Memory B cell (primary cell): ENCODE results near the gene BTBD3.

ENCODE experiments used
- ATAC-seq: fragments of 150-1000 bp; cut with Tn5 transposase; 2 replicates; pipeline ENCODE4 v1.10.0; 2021; ENCODE audit warnings: low read depth, mild to moderate bottlenecking, moderate library complexity
- DNase-seq, 2 donors: peaks; one replicate each; pipeline ENCODE4 v3.0.0; 2022; ENCODE audit warnings: low spot score in 2 of 2
- H3K27ac Mint-ChIP-seq: one replicate; pipeline ENCODE4 v1.8.0; 2022; ENCODE audit warnings: mild to moderate bottlenecking, moderate library complexity, mixed read lengths
- H3K27me3 Mint-ChIP-seq: one replicate; pipeline ENCODE4 v1.8.0; 2022; ENCODE audit warnings: mixed read lengths
- H3K36me3 Mint-ChIP-seq: one replicate; pipeline ENCODE4 v1.8.0; 2022; ENCODE audit warnings: mild to moderate bottlenecking, mixed read lengths
- H3K4me1 Mint-ChIP-seq: one replicate; pipeline ENCODE4 v1.8.0; 2022; ENCODE audit warnings: mixed read lengths
- H3K4me3 Mint-ChIP-seq: one replicate; pipeline ENCODE4 v1.8.0; 2022; ENCODE audit warnings: mild to moderate bottlenecking, moderate library complexity, mixed read lengths
- H3K9me3 Mint-ChIP-seq: one replicate; pipeline ENCODE4 v1.8.0; 2022; ENCODE audit warnings: mixed read lengths

BTBD3 gene

DNA sequence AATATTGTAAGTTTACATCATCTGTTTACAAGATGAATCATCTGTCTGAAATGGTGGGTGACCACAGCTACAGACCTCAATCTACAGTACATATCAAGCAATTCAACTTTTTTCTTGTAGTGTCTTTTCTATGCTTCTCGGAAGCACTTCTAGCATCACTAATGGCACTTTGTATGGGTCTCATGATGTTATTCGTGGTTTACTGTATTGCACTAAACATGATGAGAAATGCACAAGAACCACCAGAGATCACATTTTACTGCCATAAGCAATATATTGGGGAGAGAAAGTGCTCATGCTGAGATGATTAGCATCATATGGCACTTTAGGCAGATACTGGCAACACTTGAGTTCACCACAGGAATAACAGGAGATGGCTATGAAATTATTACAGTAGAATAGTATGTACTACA lies 15.4 kb upstream of the BTBD3 start:
- H3K4me1 Mint-ChIP-seq, result no peaks in the 10 kb centered on the region
- DNase-seq, result no peak
- peaks cover 1% of the 10 kb centered on the region for H3K9me3 Mint-ChIP-seq

DNA sequence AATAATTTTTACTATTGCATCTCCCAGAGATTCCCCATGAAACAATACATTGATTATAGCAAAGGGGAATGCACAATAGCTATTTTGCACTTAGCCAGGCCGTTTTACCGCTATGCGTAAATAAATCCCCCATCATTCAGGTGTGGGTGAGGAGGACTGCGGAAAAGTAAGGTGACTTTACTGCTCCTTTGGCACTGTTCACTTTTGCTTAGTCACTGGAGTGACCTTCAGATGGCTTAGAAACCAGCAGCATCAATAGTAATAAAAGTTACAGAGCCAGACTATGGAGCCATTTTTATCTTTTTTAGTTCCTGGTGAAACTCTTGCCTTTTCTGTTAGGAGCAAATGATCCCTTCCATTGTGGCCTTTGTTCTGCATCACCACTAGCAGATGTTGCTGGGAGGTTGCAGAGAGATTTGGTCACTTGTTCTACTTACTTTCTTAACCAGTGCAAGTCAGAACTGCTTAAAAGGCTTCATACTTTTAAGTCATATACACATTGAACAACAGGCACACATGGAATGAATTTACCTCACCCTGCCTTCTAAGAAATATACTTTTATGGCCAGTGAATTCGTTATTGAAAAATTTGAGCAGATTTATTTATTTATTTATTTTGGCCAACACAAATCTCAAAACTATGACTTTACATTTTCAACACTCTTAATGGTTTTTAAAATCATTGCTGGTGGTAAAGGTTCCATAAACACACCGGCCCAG lies 12.1 kb upstream of the BTBD3 start:
- H3K27ac Mint-ChIP-seq, result no peak overlapping the region
- H3K27me3 Mint-ChIP-seq, result no peaks in the 10 kb centered on the region
- H3K4me3 Mint-ChIP-seq, result no peak overlapping the region
- no peak for DNase-seq
- H3K9me3 Mint-ChIP-seq, result peaks cover 4% of the 10 kb centered on the region
- no peak for ATAC-seq
- H3K36me3 Mint-ChIP-seq, result no peaks in the 10 kb centered on the region
- H3K4me1 Mint-ChIP-seq, result no peaks in the 10 kb centered on the region

More for the DNA sequence above, 15.4 kb upstream of the BTBD3 start:
- no peak for ATAC-seq
- H3K36me3 Mint-ChIP-seq, result no peaks in the 10 kb centered on the region
- no peak overlapping the region for H3K27ac Mint-ChIP-seq
- no peak overlapping the region for H3K4me3 Mint-ChIP-seq
- H3K27me3 Mint-ChIP-seq, result no peaks in the 10 kb centered on the region

DNA sequence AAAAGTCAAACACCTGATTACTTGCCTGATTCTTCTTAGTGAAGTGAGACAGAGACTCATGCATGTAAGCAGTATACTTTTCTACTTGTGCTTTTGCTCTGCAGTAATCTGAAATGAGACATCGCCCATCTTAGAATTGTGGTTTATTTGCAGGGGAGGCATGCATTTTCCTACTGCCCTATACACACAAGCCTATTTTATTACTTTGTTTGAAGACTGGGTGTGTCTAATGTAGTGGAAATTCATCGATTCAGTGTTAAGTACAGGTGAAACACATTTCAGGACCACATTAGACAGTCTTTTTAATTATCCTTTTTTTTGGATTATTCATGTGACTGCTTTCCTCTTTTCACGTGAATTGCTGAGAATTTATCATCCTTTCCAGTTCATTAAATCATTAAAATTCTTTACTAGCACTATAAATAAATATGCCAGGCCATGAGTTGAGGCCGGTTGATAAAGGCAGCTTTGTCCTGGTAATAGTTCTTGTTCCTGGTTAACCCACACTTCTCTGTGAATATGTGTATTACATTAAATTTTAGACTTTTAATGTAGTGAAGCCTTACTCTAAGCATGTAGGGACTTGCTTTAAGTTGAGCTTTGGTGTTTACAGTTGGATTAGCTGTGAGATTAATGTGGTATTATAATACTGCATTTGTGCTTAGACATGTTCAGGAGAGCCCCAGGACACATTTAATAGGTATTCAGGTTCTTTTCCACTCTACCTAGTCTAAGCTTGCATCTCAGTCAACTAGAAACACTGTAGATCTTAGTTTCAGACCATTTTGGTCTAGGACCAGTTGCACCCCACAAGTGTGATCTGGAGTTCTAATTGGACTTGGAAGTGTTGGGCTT lies 10.8 kb upstream of the BTBD3 start:
- H3K9me3 Mint-ChIP-seq, result peaks cover 4% of the 10 kb centered on the region
- ATAC-seq (no peak), DNase-seq (no peak)
- H3K4me3 Mint-ChIP-seq, result no peak overlapping the region
- no peaks in the 10 kb centered on the region for H3K36me3 Mint-ChIP-seq
- no peaks in the 10 kb centered on the region for H3K27me3 Mint-ChIP-seq
- H3K4me1 Mint-ChIP-seq, result no peaks in the 10 kb centered on the region
- H3K27ac Mint-ChIP-seq, result no peak overlapping the region

DNA sequence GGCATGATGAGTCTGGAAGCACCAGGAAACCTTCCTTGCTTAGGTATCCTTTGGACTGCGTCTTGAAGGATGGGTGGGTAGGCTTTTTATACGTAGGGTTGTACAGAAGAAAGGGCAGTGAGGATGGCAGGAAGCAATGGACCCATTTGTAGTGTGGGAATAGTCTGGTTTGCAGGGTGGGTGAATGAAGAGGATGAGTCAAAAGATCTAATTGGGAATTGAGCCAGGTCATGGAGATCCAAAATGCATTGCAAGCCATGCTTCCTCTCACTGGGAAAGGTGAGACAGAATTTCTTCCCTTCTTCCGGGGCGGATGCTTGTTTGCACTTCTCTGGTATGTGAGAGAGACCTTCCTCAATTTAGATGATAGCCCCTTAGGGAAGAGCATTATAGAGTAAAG lies 10.1 kb upstream of the BTBD3 start:
- Mint-ChIP-seq H3K4me1 (no peaks in the 10 kb centered on the region), H3K36me3 (no peaks in the 10 kb centered on the region), H3K9me3 (peaks cover 4% of the 10 kb centered on the region), H3K27ac (no peak overlapping the region), H3K27me3 (no peaks in the 10 kb centered on the region), H3K4me3 (no peak overlapping the region)
- DNase-seq (no peak), ATAC-seq (no peak)

DNA sequence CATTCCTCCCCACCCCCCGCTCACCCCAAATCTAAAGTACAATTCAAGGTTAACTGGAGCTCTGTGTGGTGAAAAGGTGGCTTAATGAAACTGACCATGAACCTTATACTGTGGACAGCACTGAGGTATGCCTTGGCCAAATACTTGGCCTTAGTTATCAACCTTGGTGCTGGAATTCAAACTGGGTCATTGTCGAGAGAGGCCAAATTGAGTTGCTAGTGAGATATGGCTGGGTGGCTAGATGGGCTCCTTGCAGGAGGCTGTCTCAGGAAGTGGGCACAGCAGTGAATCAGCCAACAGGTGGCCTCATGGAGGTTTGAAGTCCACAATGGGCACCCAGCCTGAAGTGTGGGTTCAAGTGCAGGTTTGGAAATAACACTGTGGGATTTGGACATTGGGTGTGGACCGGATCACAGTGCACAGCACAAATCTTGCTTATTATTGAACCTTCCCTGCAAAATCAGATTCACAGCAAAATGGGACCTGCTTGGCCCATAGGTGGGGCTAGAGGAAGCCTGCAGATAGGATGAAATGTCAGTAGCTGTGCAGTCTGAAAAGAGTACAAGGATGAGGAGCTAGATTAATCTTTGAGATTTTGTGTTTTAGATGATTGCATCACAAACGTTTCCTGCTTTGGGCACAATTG lies 5.6 kb upstream of the BTBD3 start:
- Mint-ChIP-seq H3K9me3 (peaks cover 4% of the 10 kb centered on the region), H3K27ac (no peak overlapping the region), H3K36me3 (no peaks in the 10 kb centered on the region), H3K4me1 (no peaks in the 10 kb centered on the region), H3K27me3 (no peaks in the 10 kb centered on the region), H3K4me3 (no peak overlapping the region)
- DNase-seq (no peak), ATAC-seq (no peak)

DNA sequence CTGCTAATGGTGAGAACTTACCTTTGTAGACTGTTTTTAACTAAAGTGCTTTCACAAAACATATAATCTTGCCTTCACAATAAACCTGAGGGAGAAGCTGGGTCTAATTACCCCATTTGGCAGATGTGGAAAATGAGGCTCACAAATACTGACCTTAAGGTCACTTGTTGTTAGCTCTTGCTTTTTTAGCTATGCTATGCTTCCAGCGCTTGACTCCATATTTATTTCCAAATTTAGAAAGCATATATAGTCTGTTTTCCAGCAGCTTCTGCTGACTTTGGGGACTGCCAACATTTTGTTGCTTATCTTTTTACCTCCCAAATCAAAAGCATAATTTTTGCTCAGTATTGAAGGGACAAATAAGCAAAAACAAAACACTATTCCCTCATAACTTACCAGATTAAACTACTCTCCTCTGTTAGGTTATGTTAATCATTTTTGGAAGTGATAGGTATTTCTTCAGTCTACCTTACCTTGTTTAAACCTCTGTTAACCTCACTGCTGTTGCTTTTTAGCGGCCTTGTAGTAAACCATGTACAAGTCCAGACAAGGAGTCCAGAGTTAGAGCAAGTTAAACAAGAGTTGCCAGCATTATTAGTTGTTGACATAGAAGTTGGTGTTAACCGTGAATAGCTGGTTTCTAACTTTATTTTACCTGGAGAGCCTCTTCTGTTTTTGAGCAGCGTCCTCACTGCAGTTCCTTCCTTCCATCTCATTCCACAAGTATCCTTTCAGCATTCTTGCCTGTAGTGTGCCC lies 4.9 kb upstream of the BTBD3 start:
- Mint-ChIP-seq H3K4me1 (no peaks in the 10 kb centered on the region), H3K4me3 (no peak overlapping the region), H3K36me3 (no peaks in the 10 kb centered on the region), H3K27ac (no peak overlapping the region), H3K27me3 (no peaks in the 10 kb centered on the region), H3K9me3 (no peaks in the 10 kb centered on the region)
- no peak for DNase-seq
- ATAC-seq, result no peak

DNA sequence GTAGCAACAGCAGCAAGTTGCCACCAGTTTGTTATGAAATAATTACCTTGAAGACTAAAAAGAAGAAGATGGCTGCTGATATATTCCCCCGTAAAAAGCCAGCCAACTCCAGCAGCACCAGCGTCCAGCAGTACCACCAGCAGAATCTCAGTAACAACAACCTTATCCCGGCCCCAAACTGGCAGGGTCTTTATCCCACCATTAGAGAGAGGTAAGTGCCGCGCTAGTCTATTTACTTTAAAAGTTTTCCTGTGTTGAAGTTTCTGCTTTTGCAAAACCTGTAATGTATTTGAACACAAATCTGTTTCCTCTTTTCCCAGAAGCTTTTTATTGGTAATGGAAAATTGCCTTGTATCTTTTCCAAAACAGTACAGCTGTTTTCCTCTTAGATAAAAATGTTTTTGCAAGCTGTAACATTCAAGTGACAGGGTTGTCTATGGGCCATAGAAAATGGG lies 725 bp downstream of the BTBD3 start:
- Mint-ChIP-seq H3K4me3 (no peak overlapping the region), H3K27me3 (no peaks in the 10 kb centered on the region), H3K9me3 (no peaks in the 10 kb centered on the region), H3K4me1 (no peaks in the 10 kb centered on the region), H3K36me3 (no peaks in the 10 kb centered on the region), H3K27ac (no peak overlapping the region)
- ATAC-seq, result no peak
- DNase-seq, result no peak

DNA sequence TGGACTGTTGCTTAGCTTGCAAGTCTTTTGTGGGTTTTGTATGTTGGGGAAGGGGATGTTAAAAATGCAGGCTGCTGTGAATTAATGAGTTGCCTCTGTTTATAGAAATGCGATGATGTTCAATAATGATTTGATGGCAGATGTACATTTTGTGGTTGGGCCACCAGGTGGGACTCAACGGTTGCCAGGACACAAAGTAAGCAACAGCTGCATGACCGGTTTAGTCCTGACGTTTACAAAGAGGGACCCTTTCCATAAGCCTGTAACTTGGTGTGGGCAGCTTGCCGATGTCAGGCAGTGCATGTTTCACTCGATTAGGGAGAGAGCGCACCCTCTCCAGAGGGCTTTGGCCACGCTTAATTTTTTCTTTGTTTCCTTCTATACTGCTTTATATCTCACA lies 1.3 kb downstream of the BTBD3 start:
- Mint-ChIP-seq H3K4me1 (no peaks in the 10 kb centered on the region), H3K4me3 (no peak overlapping the region), H3K36me3 (no peaks in the 10 kb centered on the region), H3K9me3 (no peaks in the 10 kb centered on the region), H3K27me3 (no peaks in the 10 kb centered on the region), H3K27ac (no peak overlapping the region)
- DNase-seq, result no peak
- ATAC-seq, result no peak

DNA sequence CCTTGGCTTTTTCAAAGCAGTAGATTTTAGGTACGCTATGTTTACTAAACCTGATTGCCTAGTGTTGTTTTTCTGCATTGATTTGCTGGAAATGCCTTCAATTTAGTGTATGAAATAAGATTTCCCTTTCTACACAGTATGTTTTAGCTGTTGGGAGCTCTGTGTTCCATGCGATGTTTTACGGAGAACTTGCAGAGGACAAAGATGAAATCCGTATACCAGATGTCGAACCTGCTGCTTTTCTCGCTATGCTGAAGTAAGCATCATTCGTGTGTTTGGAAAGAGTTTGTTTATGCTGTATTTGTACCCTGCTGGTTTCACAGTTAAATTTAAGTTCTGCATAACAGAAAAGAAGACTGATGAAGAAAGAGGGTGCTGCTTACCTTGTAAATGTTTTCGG lies 1.9 kb downstream of the BTBD3 start:
- DNase-seq, result no peak
- Mint-ChIP-seq H3K4me3 (no peak overlapping the region), H3K9me3 (no peaks in the 10 kb centered on the region), H3K4me1 (no peaks in the 10 kb centered on the region), H3K27ac (no peak overlapping the region), H3K27me3 (no peaks in the 10 kb centered on the region), H3K36me3 (no peaks in the 10 kb centered on the region)
- no peak for ATAC-seq

DNA sequence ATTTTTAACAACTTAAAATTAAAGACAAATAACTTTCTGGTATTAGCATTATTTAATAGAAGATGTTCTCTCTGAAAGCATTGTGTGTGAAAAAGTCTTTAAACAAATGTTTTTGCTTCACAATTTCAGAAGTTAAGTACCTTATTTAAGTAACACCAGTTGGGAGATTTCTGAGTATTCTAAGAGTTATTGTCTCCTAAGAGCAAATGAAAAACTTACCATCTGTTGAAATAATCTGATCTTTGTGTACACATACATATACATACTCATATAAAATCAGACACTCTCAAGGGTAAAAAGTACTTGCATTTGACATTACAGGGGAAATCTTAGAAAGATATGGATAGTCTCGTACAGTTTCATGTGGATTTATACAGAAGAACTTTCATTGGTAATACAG lies 2.4 kb downstream of the BTBD3 start:
- H3K27ac Mint-ChIP-seq, result no peak overlapping the region
- H3K4me1 Mint-ChIP-seq, result no peaks in the 10 kb centered on the region
- H3K27me3 Mint-ChIP-seq, result no peaks in the 10 kb centered on the region
- H3K36me3 Mint-ChIP-seq, result no peaks in the 10 kb centered on the region
- H3K9me3 Mint-ChIP-seq, result no peaks in the 10 kb centered on the region
- no peak for DNase-seq
- no peak for ATAC-seq
- no peak overlapping the region for H3K4me3 Mint-ChIP-seq

DNA sequence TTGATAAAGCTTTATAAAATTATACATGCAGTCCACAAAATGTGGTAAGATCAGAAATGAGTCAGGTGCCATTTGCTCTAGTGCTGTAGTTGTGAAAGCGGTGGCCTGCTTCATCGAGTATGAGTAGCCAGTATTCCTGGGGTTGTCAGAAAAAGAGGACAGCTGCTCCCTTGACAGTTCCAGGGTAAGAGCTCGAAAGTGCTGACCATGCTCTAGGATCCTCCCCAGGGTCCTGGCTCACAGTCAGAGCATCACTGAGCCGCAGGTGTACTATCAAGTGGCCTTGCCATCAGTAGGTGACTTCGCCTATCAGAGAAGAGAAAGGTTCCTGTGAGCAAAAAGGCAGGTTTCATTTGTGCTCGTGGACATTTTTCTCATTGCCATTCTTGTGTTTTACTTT lies 3.6 kb downstream of the BTBD3 start:
- Mint-ChIP-seq H3K9me3 (no peaks in the 10 kb centered on the region), H3K27me3 (no peaks in the 10 kb centered on the region), H3K36me3 (no peaks in the 10 kb centered on the region), H3K27ac (no peak overlapping the region), H3K4me3 (no peak overlapping the region), H3K4me1 (no peaks in the 10 kb centered on the region)
- DNase-seq (no peak), ATAC-seq (no peak)

DNA sequence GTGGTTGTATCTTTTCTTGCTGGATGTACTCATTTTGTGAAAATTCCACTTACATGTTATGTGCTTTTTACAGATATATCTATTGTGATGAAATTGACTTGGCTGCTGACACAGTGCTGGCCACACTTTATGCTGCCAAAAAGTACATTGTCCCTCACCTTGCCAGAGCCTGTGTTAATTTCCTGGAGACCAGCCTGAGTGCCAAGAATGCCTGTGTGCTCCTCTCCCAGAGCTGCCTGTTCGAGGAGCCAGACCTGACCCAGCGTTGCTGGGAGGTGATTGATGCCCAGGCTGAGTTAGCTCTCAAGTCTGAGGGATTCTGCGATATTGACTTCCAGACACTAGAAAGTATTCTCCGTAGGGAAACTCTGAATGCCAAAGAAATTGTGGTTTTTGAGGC lies 4.9 kb downstream of the BTBD3 start:
- Mint-ChIP-seq H3K27ac (no peak overlapping the region), H3K4me3 (no peak overlapping the region), H3K9me3 (no peaks in the 10 kb centered on the region), H3K36me3 (no peaks in the 10 kb centered on the region), H3K27me3 (no peaks in the 10 kb centered on the region), H3K4me1 (no peaks in the 10 kb centered on the region)
- DNase-seq (no peak), ATAC-seq (no peak)

DNA sequence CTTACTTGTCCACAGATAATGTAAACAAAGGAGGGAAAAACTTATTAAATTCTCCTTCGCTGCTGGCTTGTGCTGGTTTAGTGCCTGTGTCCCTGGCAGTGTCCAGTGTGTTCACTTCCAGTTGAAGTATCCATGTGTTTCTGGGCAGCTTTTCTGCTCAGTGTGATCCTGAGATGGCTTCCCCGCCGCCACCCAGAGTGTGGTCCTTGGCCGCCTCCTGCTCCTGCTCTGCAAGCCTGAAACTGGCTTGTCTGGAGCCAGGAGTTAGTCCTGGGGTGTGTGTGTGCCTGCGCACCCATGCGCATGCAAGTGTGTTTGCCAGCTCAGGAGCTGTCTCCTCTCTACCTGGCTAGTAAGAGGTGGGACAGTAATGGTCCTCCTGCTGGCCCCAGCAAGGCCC lies 7.2 kb downstream of the BTBD3 start:
- H3K27me3 Mint-ChIP-seq, result no peaks in the 10 kb centered on the region
- H3K36me3 Mint-ChIP-seq, result no peaks in the 10 kb centered on the region
- no peak overlapping the region for H3K27ac Mint-ChIP-seq
- peaks cover 2% of the 10 kb centered on the region for H3K9me3 Mint-ChIP-seq
- DNase-seq, result no peak
- no peak for ATAC-seq
- H3K4me3 Mint-ChIP-seq, result no peak overlapping the region
- H3K4me1 Mint-ChIP-seq, result no peaks in the 10 kb centered on the region
